A204.1 (cell line): ENCODE data around the gene ACSL6.
"Not testable (repeated sequence)": the region's sequence is repeated elsewhere in the genome, so short reads cannot be mapped to it uniquely, and the experiment has no call there.

ENCODE experiments used
- FAIRE-seq: peaks from 2 replicates; lab custom pipeline; 2012; peaks lifted over from hg19 to GRCh38; lab: Jason Lieb, UNC

ACSL6 gene

DNA sequence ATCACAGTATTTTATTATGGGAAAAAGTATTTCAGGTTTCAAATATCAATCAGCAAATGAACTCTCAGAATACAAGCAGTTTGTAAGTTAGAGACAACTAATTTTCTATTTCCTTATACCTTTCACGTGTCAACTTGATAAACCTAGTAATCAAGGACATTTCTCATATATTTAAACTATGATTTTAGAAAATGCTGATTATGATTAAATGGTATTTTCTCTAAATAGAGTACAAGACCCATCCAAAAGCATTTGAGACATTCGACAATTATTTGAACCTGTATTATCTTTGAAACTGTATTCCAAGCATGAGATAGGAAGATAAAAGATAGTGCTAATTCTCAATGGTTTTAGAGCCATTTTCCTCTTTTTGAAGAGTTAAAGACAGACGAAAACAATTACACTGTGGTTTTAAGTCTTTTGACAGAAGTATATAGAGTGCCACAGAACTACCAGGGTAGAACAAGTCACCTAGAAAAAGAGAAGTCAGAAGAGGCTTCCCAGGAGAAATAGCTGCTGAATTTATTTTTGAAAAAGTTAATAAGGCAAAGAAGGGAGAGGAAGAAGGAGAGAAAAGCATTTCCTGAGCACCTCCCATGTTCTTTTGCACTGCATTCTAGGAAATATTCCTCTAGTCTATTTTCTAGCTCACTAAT is 71.6 kb downstream of the ACSL6 start:
- no peak for FAIRE-seq

DNA sequence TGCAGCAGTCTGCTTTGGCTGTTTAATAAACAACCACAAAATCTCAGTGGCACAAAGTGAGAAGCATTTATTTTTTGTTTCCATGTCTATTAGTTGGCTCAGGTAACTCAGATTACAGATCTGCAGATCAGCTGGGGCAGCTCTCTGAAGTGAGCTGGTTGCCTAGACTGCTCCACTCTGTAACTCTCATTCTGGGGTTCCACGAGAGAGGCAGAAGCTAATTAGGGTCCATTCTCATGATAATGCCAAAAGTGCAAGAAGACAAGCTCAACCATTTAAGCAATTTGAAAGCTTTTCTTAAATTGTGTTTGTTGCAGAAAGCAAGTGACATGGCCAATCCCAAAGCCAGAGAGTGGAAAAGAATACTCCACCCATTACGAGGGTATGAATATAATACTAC is 79.2 kb downstream of the ACSL6 start:
- FAIRE-seq, result no peak

- no peak for FAIRE-seq
These were observed 82.5 kb downstream of the ACSL6 start for GRCh38 chr5:131928957-131929356.

- FAIRE-seq, result no peak
These were observed 85.3 kb downstream of the ACSL6 start for GRCh38 chr5:131926168-131926567.

GRCh38 chr5:131916481-131916880 is 95.0 kb downstream of the ACSL6 start:
- no peak for FAIRE-seq

GRCh38 chr5:131914472-131914871 is 97.0 kb downstream of the ACSL6 start:
- no peak for FAIRE-seq

DNA sequence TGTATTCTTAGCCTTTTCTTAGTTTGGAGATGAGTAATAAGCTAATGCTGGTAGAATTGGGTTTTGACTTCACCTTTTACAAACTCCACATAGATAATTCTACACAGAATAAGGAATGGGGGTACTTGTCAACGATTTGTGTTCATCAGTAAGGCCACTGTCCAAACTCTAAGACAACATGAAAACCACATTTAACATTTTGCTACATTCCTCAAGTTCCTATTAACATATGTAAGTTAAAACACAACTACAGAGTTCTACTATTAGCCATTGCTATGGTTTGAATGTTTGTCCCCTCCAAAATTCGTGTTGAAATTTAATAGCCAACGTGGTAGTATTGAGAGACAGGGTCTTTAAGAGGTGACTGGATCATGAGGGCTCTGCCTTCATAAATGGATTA is 97.9 kb downstream of the ACSL6 start:
- FAIRE-seq, result no peak

DNA sequence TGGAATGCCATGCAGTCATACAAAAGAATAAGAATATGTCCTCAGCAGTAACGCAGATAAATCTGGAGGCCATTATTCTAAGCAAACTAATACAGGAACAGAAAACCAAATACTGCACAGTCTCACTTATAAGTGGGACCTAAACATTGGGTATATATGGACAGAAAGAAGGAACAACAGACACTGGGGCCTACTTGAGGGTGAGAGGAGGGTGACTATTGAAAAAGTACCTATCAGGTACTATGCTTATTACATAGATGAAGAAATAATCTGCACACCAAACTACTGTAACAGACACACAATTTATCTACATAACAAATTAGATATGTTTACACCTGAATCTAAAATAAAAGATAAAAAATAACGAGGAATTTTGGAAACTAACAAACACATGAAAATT is 104.8 kb downstream of the ACSL6 start:
- no peak for FAIRE-seq

- FAIRE-seq, result not testable (repeated sequence)
These were observed 109.2 kb downstream of the ACSL6 start for GRCh38 chr5:131902266-131902665.
